Common myeloid progenitor, CD34-positive (primary cell): ENCODE data around the gene PIAS1.

ENCODE experiments used
- CTCF ChIA-PET: fragments of 350-600 bp; sonication (Branson Sonifier 250); formaldehyde crosslinking; loops from one replicate; lab custom pipeline; 2021; ENCODE audit warnings: antibody characterized with exemption; lab: Charles Lee
- POLR2A ChIA-PET: fragments of 350-600 bp; sonication (Branson Sonifier 250); formaldehyde crosslinking; loops from one replicate; lab custom pipeline; 2021; ENCODE audit warnings: antibody characterized with exemption; lab: Charles Lee
- DNase-seq, 3 donors: peaks; one replicate each; pipeline versions ENCODE4 v3.0.0 to v3.0.0-alpha.2; 2013
- H3K27ac ChIP-seq, 2 experiments: 1 replicate in 1 of 2; 2 replicates in 1 of 2; pipeline ENCODE4 v1.7.0; 2013; ENCODE audit warnings: inconsistent platforms in 2 of 2, low read length in 2 of 2, mild to moderate bottlenecking in 2 of 2, low read depth in 1 of 2, moderate library complexity in 1 of 2; ENCODE audit not compliant: severe bottlenecking in 2 of 2, insufficient read depth in 1 of 2, poor library complexity in 1 of 2
- H3K27me3 ChIP-seq, 5 experiments: replicated peaks in 2 of 5; 1 replicate in 3 of 5; 2 replicates in 2 of 5; pipeline versions ENCODE4 v1.6.1 to v1.7.0; 2013; ENCODE audit warnings: low read length in 4 of 5, mild to moderate bottlenecking in 2 of 5, moderate library complexity in 2 of 5, inconsistent platforms in 1 of 5; ENCODE audit not compliant: insufficient read depth in 5 of 5, control insufficient read depth in 4 of 5
- H3K36me3 ChIP-seq, 4 experiments: 1 replicate in 2 of 4; 2 replicates in 2 of 4; pipeline versions ENCODE4 v1.6.1 to v1.7.0; 2013; ENCODE audit warnings: low read length in 3 of 4, control low read depth in 1 of 4, mild to moderate bottlenecking in 1 of 4; ENCODE audit not compliant: control insufficient read depth in 4 of 4, insufficient read depth in 4 of 4
- H3K4me1 ChIP-seq, 4 experiments: 1 replicate in 3 of 4; 2 replicates in 1 of 4; pipeline versions ENCODE4 v1.6.1 to v1.7.1; 2013; ENCODE audit warnings: low read length in 3 of 4, mild to moderate bottlenecking in 3 of 4, control low read depth in 1 of 4, inconsistent platforms in 1 of 4, moderate library complexity in 1 of 4; ENCODE audit not compliant: control insufficient read depth in 4 of 4, insufficient read depth in 4 of 4; ENCODE audit errors: control extremely low read depth in 1 of 4
- H3K4me3 ChIP-seq, 7 experiments: 1 replicate in 4 of 7; 2 replicates in 3 of 7; pipeline versions ENCODE4 v1.5.1 to v1.7.0; 2013; ENCODE audit warnings: mild to moderate bottlenecking in 7 of 7, low read length in 6 of 7, moderate library complexity in 6 of 7, inconsistent platforms in 2 of 7, low read depth in 2 of 7, control low read depth in 1 of 7; ENCODE audit not compliant: insufficient read depth in 4 of 7, control insufficient read depth in 1 of 7; ENCODE audit errors: extremely low read depth in 1 of 7
- H3K9me3 ChIP-seq, 5 experiments: 1 replicate in 4 of 5; 2 replicates in 1 of 5; pipeline versions ENCODE4 v1.6.1 to v1.7.1; 2013; ENCODE audit warnings: low read length in 4 of 5, mild to moderate bottlenecking in 2 of 5, inconsistent platforms in 1 of 5, low read depth in 1 of 5, moderate library complexity in 1 of 5; ENCODE audit not compliant: control insufficient read depth in 4 of 5, insufficient read depth in 2 of 5; ENCODE audit errors: control extremely low read depth in 1 of 5
- WGBS: methylation state at CpG from one replicate; pipeline ENCODE4 v1.1.5; 2013; ENCODE audit not compliant: insufficient coverage; 5-methylcytosine and 5-hydroxymethylcytosine counted together

PIAS1 gene

DNA sequence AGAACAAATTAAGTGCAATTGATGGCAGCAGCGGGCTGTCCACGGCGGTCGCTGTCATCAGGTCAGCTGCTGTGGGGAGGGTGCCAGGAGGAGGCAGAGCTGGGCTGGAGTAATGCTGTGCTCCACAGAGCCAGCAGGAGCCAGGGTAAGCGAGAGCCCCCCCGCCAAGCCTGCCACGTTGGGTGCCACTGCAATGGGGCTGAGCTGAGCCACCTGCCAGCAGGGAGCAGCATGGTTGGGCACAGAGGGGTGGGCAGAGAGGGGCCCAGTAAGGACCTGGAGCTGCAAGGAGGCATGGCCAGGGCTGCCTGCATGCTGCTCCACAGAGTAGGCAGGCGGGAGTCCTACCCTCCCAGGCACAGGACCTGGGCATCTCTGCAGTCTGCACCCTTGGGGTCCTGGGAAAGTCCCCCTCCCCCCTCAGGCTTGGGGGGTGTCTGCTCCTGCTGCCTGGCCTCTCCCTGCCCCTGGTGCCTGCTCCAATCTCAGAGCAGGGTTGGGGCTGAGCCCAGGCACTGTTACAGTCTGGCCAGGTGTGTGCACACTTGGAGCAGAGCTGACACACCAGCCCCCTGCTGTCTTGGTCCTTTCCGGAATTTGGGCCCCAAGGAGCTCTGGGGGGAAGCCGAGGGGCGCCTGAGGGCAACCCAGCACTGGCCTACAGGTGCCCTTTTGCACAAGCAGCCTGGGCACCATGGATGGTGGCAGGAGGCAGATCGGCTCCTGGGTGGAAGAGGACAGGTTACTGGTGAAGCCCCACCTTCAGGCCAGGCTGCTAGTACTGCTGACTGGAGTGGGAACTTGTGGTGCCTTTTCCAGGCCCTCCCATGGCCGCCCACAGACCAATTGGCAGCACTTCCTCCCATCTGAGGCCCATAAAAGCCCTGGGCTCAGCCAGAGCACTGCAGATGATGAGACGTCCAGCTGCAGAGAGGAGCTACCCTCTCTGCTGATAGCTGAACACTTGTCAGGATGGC, 8.5 kb upstream of the PIAS1 start:
- POLR2A ChIA-PET: no interaction called here
- CTCF ChIA-PET: interaction anchor here (0.6 kb wide), 1 partner anchor 135 kb away, joined by 3 read pairs; no protein-coding TSS in a partner anchor
- Histone ChIP-seq H3K4me3 (no peak overlapping the region), H3K9me3 (peaks cover 1 to 12% (median 5%) of the 10 kb centered on the region in 5 experiments), H3K36me3 (no peaks in the 10 kb centered on the region), H3K27ac (no peak overlapping the region), H3K4me1 (no peaks in the 10 kb centered on the region), H3K27me3 (no peaks in the 10 kb centered on the region)
- no peak for DNase-seq
- 97% methylated on average over 14 of the region's 14 CpGs for WGBS

DNA sequence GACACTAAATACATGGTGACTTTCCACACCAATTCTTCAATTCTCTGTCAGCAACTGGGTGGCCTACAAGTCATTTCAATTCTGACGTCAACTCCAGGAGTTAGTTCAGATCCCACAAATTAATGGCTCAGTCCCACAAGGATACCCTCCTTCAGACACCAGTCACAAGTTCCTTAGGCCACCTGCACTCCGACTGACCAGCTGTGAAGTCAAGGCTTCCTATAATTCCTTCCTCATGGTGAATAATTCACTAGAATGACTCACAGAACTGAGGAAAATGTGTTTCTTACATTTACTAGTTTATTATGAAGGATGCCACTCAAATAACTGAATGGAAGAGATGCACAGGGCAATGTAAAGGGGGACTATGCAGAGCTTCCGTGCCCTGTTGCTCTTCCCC, 6.3 kb upstream of the PIAS1 start:
- ChIA-PET CTCF (no interaction called here), POLR2A (no interaction called here)
- no peaks in the 10 kb centered on the region for H3K36me3 ChIP-seq
- H3K27me3 ChIP-seq: no peaks in the 10 kb centered on the region
- DNase-seq: no peak
- no peak overlapping the region for H3K4me3 ChIP-seq
- WGBS: 100% methylated on average over 2 of the region's 3 CpGs
- H3K4me1 ChIP-seq: peaks cover 0 to 4% (median 0%) of the 10 kb centered on the region in 4 experiments
- peaks cover 0 to 12% (median 5%) of the 10 kb centered on the region in 5 experiments for H3K9me3 ChIP-seq
- no peak overlapping the region for H3K27ac ChIP-seq

DNA sequence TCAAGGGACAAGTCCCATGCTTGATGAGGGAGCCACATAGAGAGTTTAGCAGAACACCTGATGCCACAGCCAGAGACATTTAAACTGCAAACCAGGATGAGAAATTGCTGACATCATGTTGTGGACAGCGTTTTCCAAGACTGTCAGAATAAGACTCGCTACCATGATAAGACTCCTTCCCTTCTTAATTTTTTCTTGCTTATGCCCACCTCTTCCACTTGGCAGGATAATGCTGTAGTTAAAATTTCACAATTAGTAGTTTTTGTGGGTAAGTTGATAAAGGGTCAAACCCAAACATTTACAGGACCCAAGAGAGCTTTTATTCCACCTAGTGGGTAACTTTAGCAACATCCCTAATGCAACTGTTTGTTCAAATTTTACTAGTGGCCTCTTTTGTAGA, 3.0 kb upstream of the PIAS1 start:
- 20% methylated on average over 2 of the region's 2 CpGs for WGBS
- no peaks in the 10 kb centered on the region for H3K36me3 ChIP-seq
- CTCF ChIA-PET: no interaction called here
- DNase-seq: peak in 2 of 3 donors; percentile 26 to 29
- peaks cover 0 to 5% (median 1%) of the 10 kb centered on the region in 5 experiments for H3K9me3 ChIP-seq
- H3K27ac ChIP-seq: no peak overlapping the region
- no peaks in the 10 kb centered on the region for H3K27me3 ChIP-seq
- peaks cover 6 to 16% (median 10%) of the 10 kb centered on the region in 4 experiments for H3K4me1 ChIP-seq
- no peak overlapping the region for H3K4me3 ChIP-seq
- POLR2A ChIA-PET: no interaction called here

DNA sequence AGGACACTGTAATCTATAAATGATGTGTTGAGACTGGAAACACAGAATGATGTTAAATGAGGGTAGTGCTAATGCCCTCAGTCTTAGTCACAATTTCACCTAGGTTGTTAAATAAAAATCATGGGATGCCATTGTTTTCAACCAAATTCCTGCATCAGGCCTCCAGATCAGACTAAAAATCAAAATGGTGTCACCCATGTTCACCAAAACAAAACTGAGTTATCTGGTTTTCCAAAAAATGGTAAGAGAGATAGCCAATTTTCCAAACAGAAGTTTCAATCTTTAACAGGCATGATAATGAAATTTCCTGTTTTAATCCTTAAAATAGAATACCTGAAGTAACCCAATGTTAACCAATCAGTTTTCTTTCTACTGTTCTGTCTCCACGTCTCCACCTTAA, 2.2 kb upstream of the PIAS1 start:
- no peak overlapping the region for H3K4me3 ChIP-seq
- H3K27me3 ChIP-seq: no peaks in the 10 kb centered on the region
- CTCF ChIA-PET: no interaction called here
- no peak for DNase-seq
- H3K4me1 ChIP-seq: peaks cover 9 to 24% (median 17%) of the 10 kb centered on the region in 4 experiments
- H3K9me3 ChIP-seq: no peaks in the 10 kb centered on the region
- POLR2A ChIA-PET: no interaction called here
- no peaks in the 10 kb centered on the region for H3K36me3 ChIP-seq
- no peak overlapping the region for H3K27ac ChIP-seq
- WGBS: 94% methylated on average over 1 of the region's 1 CpG

GRCh38 chr15:68052431-68052830, 1.7 kb upstream of the PIAS1 start:
- peaks cover 9 to 30% (median 18%) of the 10 kb centered on the region in 4 experiments for H3K4me1 ChIP-seq
- H3K27ac ChIP-seq: no peak overlapping the region
- no peaks in the 10 kb centered on the region for H3K36me3 ChIP-seq
- H3K9me3 ChIP-seq: no peaks in the 10 kb centered on the region
- no peak overlapping the region for H3K4me3 ChIP-seq
- POLR2A ChIA-PET: no interaction called here
- WGBS: 100% methylated on average over 4 of the region's 4 CpGs
- CTCF ChIA-PET: no interaction called here
- DNase-seq: no peak
- H3K27me3 ChIP-seq: no peaks in the 10 kb centered on the region

DNA sequence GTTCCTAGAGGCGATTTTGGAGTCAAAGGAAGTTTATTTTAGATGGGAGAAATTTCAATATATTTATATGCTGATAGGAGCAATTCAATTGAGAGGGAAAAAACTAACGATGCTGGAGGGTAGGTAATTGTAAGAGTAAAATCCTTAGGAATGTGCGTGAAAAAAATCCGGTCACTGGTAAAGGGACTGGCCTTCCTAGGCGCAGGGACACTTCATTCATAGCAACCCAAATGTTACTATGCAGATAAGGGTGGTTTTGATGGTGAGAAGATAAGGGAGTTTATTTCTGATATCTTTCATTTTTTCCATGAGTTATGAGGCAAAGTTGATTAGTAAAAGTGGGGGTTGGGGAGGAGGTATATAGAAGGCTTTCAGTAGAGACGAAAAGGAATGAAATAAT, 1.1 kb upstream of the PIAS1 start:
- CTCF ChIA-PET: no interaction called here
- no peaks in the 10 kb centered on the region for H3K9me3 ChIP-seq
- H3K27ac ChIP-seq: no peak overlapping the region
- no peaks in the 10 kb centered on the region for H3K36me3 ChIP-seq
- H3K4me3 ChIP-seq: no peak overlapping the region
- no peaks in the 10 kb centered on the region for H3K27me3 ChIP-seq
- WGBS: 88% methylated on average over 5 of the region's 6 CpGs
- no peak for DNase-seq
- POLR2A ChIA-PET: no interaction called here
- peaks cover 9 to 31% (median 18%) of the 10 kb centered on the region in 4 experiments for H3K4me1 ChIP-seq
